Caco-2 (cell line): ENCODE measurements around the gene RFNG. TPM values are rescaled to one million over a fixed set of nuclear protein-coding genes. Genes with fewer than 3 reads are reported as not detected.

Source experiments
- BruUV-seq: library from RNA; stranded (reverse); fragments of 400-500 nt; replicated peaks from 2 replicates; lab custom pipeline; 2021; lab: Mats Ljungman, UMichigan
- CTCF ChIA-PET: fragments of 300-600 bp; sonication (Branson Sonifier 250); formaldehyde crosslinking; loops from one replicate; lab custom pipeline; 2022; ENCODE audit warnings: antibody characterized with exemption; lab: Charles Lee
- POLR2A ChIA-PET: fragments of 300-600 bp; sonication (Branson Sonifier 250); formaldehyde crosslinking; loops from one replicate; lab custom pipeline; 2022; ENCODE audit warnings: antibody characterized with exemption; lab: Charles Lee
- DNase-seq, 2 experiments: peaks; one replicate each; pipeline versions ENCODE4 v3.0.0 to v3.0.0-alpha.2; 2020 to 2022
- H3K27me3 ChIP-seq: replicated peaks from 2 replicates; pipeline ENCODE4 v1.6.0; 2011; ENCODE audit warnings: low read length; ENCODE audit not compliant: control insufficient read depth, insufficient read depth
- H3K36me3 ChIP-seq: 2 replicates; pipeline ENCODE4 v1.5.1; 2011; ENCODE audit warnings: low read length; ENCODE audit not compliant: control insufficient read depth, insufficient read depth
- H3K4me1 ChIP-seq: fragments of 250-450 bp; sonication (Bioruptor Pico); 2 replicates; pipeline ENCODE4 v1.5.1; 2020; ENCODE audit warnings: mild to moderate bottlenecking
- H3K4me3 ChIP-seq: 2 replicates; pipeline ENCODE4 v1.5.1; 2011; ENCODE audit warnings: low read depth, mild to moderate bottlenecking, control low read depth, low read length
- H3K9me3 ChIP-seq: fragments of 250-450 bp; sonication (Bioruptor Pico); 2 replicates; pipeline ENCODE4 v1.5.1; 2020; ENCODE audit warnings: mild to moderate bottlenecking, moderate library complexity
- H3K27ac Mint-ChIP-seq: one replicate; pipeline ENCODE4 v1.8.0; 2022; ENCODE audit warnings: mixed read lengths; ENCODE audit not compliant: unreplicated experiment
- H3K27me3 Mint-ChIP-seq: one replicate; pipeline ENCODE4 v1.8.0; 2022; ENCODE audit warnings: mixed read lengths; ENCODE audit not compliant: insufficient read depth, unreplicated experiment
- H3K36me3 Mint-ChIP-seq: one replicate; pipeline ENCODE4 v1.8.0; 2022; ENCODE audit warnings: mild to moderate bottlenecking, mixed read lengths; ENCODE audit not compliant: insufficient read depth, unreplicated experiment
- H3K4me1 Mint-ChIP-seq: one replicate; pipeline ENCODE4 v1.8.0; 2022; ENCODE audit warnings: low read depth, mixed read lengths; ENCODE audit not compliant: unreplicated experiment
- H3K4me3 Mint-ChIP-seq: one replicate; pipeline ENCODE4 v1.8.0; 2022; ENCODE audit warnings: mild to moderate bottlenecking, moderate library complexity, mixed read lengths; ENCODE audit not compliant: unreplicated experiment
- H3K9me3 Mint-ChIP-seq: one replicate; pipeline ENCODE4 v1.8.0; 2022; ENCODE audit warnings: mixed read lengths; ENCODE audit not compliant: unreplicated experiment
- intact Hi-C: fragments of 100-400 bp; cut with micrococcal nuclease; formaldehyde crosslinking; loops from one replicate; pipeline ENCODE4 v1.10.0; 2022; ENCODE audit not compliant: unreplicated experiment
- total RNA-seq: library from RNA; stranded (reverse); gene quantifications from 2 replicates; pipeline ENCODE4 v1.2.3, GENCODE V29; 2022
- TF ChIP-seq, protein P1 (sequence below), 2 experiments: fragments of 200-600 bp in 1 of 2; IDR thresholded peaks; 1 replicate in 1 of 2; 2 replicates in 1 of 2; pipeline versions ENCODE4 v1.5.1 to v1.8.0; 2011 to 2022; ENCODE audit warnings: antibody characterized with exemption in 1 of 2, control low read depth in 1 of 2, inconsistent platforms in 1 of 2, low read depth in 1 of 2, low read length in 1 of 2, mild to moderate bottlenecking in 1 of 2, moderate library complexity in 1 of 2; ENCODE audit not compliant: insufficient read depth in 1 of 2, severe bottlenecking in 1 of 2, unreplicated experiment in 1 of 2

Gene RFNG
- total RNA-seq, 1 experiment from 2014 or later, result 35.5 TPM

- peak overlapping the region; percentile 86 for H3K27ac Mint-ChIP-seq
- BruUV-seq, result no TSS peak
- no peak overlapping the region for H3K4me3 ChIP-seq
- H3K9me3 ChIP-seq, result no peaks in the 10 kb centered on the region
- H3K36me3 Mint-ChIP-seq, result peaks cover 66% of the 10 kb centered on the region
- ChIA-PET CTCF (interaction anchor here (0.5 kb wide), 1 partner anchor 20 kb away, joined by 3 read pairs; no protein-coding TSS in a partner anchor), POLR2A (no interaction called here)
- intact Hi-C loops, result no loop called here
- peak overlapping the region; percentile 19 for H3K4me3 Mint-ChIP-seq
- no peaks in the 10 kb centered on the region for H3K27me3 Mint-ChIP-seq
- peaks cover 25% of the 10 kb centered on the region for H3K4me1 Mint-ChIP-seq
- no peaks in the 10 kb centered on the region for H3K9me3 Mint-ChIP-seq
- peaks cover 77% of the 10 kb centered on the region for H3K4me1 ChIP-seq
- TF ChIP-seq, protein P1, sequence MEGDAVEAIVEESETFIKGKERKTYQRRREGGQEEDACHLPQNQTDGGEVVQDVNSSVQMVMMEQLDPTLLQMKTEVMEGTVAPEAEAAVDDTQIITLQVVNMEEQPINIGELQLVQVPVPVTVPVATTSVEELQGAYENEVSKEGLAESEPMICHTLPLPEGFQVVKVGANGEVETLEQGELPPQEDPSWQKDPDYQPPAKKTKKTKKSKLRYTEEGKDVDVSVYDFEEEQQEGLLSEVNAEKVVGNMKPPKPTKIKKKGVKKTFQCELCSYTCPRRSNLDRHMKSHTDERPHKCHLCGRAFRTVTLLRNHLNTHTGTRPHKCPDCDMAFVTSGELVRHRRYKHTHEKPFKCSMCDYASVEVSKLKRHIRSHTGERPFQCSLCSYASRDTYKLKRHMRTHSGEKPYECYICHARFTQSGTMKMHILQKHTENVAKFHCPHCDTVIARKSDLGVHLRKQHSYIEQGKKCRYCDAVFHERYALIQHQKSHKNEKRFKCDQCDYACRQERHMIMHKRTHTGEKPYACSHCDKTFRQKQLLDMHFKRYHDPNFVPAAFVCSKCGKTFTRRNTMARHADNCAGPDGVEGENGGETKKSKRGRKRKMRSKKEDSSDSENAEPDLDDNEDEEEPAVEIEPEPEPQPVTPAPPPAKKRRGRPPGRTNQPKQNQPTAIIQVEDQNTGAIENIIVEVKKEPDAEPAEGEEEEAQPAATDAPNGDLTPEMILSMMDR (IDR thresholded peaks at IDR 0.05; ENCODE audit: insufficient read depth in 1 of 2, low read depth in 1 of 2, low read length in 1 of 2, severe bottlenecking in 1 of 2, unreplicated experiment in 1 of 2), result no peak
- H3K27me3 ChIP-seq, result no peaks in the 10 kb centered on the region
- peaks cover 3% of the 10 kb centered on the region for H3K36me3 ChIP-seq
- no peak for DNase-seq
These were observed 49.1 kb upstream of the RFNG start for GRCh38 chr17:82100502-82101298.

DNA sequence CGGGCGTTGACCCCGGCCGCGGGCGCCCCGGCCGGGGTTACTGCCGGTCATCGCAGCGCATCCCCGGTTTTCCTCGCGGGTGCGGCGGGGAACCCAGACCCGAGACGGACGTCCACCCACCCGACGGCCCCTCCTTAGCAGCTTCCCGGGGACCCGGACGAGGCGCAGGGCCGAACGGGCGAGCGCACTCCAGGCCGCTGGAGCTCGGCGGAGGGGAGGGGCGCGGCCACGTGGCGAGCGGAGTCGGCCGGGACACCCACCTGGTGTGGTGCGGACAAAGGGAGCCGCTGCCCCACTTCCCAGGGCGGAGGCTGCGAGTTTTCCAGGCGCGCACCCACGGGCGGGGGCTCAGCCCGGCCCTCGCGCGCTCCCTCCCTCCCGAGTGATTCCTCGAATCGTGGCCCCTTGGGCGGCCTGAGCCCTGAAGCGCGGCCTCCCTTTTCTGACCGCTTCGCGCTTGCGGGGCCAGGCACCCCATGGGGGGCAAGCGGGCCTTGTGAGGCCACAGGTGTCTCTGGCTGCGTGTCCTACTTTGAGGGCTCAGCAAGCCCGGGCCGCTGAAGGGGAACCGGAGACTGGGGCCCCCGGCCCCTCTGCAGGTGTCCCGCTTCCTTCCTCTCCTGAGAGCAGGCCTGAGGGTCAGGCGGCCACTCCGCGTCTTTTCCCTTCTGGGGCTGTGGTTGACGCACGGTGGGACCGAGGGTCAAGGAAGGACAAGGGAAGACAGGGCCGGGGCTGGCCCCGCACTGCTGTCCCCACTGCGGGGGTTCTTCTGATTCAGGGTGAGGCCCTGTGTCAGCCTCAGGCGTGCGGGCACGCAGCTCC lies 47.5 kb upstream of the RFNG start:
- Mint-ChIP-seq H3K36me3 (peaks cover 72% of the 10 kb centered on the region), H3K27ac (peak overlapping the region; percentile 86), H3K9me3 (no peaks in the 10 kb centered on the region), H3K4me1 (peaks cover 14% of the 10 kb centered on the region), H3K27me3 (no peaks in the 10 kb centered on the region), H3K4me3 (peak overlapping the region; percentile 76)
- intact Hi-C loops, result loop anchor here (2.0 kb wide), 1 partner anchor 62 kb away; the partner anchor contains the start of gene DCXR
- H3K9me3 ChIP-seq, result no peaks in the 10 kb centered on the region
- peaks cover 62% of the 10 kb centered on the region for H3K4me1 ChIP-seq
- BruUV-seq, result no TSS peak
- ChIA-PET POLR2A (interaction anchor here (0.5 to 1.8 kb wide), 10 partner anchors 16 to 238 kb away, joined by 3 to 17 read pairs (median 4); partner anchors contain the start of genes CENPX, DCXR, LRRC45 and RAC3), CTCF (interaction anchor here (0.7 to 2.1 kb wide), 3 partner anchors 21 to 137 kb away, joined by 3 to 12 read pairs (median 4); partner anchors contain the start of gene DCXR)
- DNase-seq, result peak in 1 of 2 experiments; percentile 47
- TF ChIP-seq, protein P1 (IDR thresholded peaks at IDR 0.05; ENCODE audit: insufficient read depth in 1 of 2, low read depth in 1 of 2, low read length in 1 of 2, severe bottlenecking in 1 of 2, unreplicated experiment in 1 of 2), result no peak
- H3K36me3 ChIP-seq, result peaks cover 9% of the 10 kb centered on the region
- H3K27me3 ChIP-seq, result no peaks in the 10 kb centered on the region
- H3K4me3 ChIP-seq, result peak overlapping the region; percentile 78
